Activated CD8-positive, alpha-beta memory T cell treated with anti-CD3 and anti-CD28 coated beads for 1 hour (primary cell): Measurements from ENCODE around the gene POLA2.

Source experiments
- DNase-seq, 2 donors: peaks; one replicate each; pipeline ENCODE4 v3.0.0-alpha.2; 2020; ENCODE audit warnings: low read depth in 1 of 2; ENCODE audit errors: extremely low read depth in 1 of 2

Gene POLA2

DNA sequence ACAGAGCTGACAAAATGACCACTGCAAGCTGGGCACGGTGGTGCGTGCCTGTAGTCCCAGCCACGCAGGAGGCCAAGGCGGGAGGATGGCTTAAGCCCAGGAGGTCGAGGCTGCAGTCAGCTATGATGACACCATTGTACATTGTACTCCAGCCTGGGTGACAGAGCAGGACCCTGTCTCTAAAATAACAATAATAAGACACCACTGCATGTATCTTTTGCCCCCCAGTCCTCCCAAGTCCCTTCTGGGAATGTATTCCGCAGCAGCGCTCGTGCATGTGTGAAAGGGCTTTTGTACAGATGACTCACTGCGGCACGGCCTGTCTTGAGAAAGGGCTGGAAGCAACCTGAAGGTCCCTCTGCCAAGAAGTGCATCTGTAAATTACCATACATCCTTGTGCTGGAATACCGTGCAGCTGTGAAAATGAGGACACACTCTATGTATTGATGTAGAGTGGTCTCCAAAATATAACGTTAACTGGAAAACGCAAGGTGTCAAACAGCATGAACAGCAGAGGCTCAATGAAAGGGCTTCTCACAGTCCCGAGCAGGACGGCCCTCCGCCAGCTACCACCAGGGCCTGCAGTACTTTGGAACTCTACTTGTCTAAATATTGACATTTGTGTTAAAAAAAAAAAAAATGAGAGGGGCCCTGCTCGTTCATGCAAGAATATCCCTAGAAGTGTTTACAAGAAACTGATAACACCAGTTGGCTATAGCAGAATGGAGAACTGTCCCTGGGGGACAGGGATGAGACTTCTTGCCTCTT is 43.9 kb downstream of the POLA2 start:
- no peak for DNase-seq

DNA sequence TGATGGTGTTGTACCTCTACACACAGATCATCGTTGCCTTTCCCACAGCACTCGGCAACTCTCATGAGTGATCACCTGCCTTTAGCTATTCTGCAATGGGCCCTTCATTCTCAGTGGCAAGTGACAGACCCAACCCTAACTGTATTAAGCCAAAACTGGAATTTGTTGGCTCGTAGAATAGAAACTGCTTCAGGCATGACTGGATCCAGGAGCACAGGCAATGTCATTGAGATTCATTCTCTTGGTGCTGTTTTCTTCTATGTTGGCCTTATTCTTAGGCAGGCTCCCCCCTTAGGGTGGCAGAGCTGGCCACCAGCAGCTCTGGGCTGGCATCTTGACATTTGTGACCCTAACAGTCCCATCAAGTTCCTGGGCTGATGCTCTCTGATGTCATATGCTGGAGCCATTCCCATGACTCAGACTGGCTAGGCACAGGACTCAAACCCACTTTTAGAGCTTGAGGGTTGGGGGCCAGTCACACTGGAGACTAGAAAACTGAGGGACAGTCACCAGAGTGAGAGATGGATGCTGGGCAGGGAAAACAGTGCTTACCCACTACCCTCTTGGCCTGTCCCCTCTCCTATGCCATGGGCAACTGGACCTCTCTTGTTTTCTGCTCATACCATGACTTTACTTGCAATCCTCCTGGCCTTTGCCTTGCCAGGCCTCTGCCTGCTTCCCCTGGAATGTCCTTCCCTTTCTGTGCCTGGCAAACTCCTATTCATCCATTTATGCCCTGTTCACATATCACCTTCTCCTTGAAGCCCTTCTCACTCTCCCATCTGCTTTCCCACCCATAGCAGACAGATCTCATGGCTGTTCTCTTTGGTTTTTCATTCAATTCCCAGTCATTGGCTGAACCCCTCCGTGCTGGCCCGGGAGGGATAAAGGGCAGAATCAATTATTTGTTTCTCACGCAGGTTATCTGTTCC is 45.8 kb downstream of the POLA2 start:
- DNase-seq, result no peak

DNA sequence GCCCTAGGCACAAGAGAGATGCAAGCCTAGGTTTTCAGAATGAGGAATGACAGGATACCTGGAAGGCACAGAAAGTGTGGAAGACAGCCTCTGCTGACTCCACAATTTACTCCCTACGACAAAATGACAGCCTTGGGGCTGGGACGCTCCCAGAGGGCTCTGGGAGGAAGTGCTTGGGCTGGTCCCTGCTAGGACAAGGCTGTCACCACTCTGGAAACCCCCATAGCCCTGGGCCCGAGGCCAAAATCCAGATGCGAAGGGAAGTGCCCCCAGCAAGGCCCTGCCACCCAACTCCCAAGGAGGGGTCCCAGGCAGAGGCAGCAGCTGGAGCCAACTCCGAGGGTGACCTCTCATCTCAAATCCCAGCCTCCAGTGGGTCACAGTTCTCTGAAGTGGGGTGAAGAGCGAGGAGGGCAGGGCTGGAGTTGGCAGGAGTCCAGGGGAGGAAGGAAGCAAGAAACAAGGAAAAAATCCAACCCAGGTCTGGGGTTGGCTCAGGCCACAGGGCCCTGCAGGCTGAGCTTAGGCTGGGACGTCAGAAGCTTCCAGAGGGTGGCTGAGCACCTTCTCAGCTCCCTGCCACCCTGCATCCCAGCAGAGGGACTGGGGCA is 46.6 kb downstream of the POLA2 start:
- DNase-seq, result no peak

DNA sequence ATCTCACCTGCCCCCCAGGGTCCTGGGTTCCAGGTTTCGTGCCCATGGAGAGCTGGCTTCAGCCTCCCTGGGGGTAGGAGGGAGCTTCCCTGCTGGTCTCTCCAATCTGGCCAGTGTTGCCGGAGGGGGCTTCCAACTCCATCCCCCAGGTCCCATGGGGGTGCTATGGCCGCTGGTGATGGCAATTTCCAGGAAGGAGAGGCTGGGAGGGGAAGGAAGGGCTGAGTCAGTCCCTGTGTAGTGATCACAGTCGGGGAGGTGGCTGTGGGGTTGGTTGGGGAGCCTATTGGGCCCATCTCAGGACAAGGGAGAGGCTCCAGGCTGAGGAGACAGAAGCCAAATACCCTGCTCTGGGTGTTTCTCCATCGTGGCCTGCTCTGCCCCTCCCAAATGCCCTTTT is 47.2 kb downstream of the POLA2 start:
- no peak for DNase-seq

DNA sequence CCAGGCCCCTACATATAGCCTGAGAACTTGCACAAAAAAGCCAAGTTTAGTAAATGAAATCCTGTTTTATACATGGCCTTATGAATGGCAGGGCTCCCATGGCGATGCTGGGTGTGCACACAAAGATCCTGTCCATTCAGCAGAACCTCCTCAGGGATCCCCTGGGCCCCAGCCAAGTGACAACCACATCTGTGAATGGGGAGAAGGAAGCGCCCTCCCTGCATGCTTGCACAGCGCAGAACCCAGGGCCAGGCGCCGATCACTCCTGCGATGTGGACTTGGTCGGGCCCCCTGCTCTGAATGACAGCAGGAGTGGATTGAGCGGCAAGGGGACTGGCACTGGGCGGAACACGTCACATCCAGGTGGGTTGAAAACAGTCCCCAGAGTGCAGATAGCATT is 48.5 kb downstream of the POLA2 start:
- no peak for DNase-seq

DNA sequence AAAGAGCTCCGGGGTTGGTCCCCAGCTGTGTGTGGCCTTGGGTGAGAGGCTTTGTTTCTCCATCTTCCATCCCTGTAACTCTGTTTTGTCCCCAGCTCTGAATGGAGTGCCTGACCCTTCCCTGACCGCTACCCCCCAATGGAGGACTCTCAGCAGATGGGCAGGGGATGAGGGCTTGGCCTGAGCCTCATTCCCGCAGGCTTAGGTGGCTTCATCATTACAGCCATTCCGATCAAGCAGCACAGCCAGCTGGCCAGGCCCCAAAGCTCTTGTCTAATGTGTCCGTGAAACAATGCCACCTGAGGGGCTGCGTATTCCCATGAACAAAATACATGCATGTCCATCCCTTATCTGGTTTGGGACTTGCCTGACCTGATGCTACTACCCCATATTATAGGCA is 49.0 kb downstream of the POLA2 start:
- DNase-seq, result no peak

DNA sequence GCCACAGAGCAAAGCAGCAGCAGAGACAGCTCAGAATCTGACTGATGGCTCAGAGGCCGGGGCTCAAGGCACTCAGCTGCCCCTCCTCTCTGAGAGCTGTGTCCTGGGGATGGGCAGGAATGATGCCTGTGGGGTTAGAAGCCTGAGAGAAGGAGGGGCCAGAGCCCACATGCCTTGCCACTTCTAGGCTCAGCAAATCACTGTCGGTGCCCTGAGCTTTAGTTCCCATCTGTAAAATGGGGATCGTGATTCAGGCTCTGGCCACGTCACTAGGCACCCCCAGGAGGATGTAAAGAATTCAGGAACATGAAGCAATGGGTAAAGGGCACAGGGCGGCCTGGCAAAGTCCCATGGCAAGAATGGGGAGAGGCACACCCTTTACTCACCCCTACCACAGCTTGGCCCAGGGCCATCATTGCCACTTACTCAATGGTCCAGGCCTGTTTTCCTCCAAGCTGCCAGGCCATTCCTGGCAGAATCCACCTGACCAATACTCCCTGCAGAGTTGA is 49.5 kb downstream of the POLA2 start:
- DNase-seq, result no peak

DNA sequence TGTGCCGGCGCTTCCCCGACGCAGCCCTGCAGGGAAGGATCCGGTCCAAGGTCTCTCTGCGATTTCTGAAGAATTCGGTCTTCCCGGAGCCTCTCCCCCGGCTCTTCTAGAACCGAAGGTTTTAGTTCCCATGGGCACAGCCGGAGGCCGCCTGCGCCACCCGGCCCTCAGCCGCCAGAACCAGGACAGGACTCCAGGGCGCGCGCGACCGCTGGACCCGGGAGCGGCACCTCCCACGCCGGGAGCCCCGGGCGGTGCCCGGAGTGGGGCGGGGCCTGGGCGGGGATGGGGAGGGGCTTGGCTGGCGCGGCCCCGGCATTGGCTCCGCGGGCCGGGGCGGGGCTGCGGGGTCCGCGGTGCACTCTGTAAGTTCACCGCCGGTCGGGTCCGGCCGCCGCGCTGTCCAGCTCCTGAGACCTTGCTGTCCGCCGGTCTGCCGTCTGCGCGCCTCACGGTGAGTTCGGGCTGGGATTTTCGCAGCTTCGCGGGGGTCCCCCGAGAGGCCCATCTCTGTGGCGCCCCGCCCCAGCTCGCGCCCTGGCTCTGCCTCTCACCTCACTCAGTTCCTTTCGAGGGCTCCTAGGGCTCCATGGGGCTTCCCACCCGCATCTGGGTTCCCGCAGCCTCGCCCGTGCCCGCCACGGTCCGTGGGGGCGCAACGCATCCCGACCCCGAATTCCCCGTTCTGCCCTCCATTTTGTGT is 52.9 kb downstream of the POLA2 start, which contains the start of gene CDC42EP2:
CDC42EP2 (plus strand) TSS at position 366 of the 703 bp plus-strand sequence. CDS start 6,033 bp downstream, outside the sequence.
- peak; percentile 22 to 69 for DNase-seq

DNA sequence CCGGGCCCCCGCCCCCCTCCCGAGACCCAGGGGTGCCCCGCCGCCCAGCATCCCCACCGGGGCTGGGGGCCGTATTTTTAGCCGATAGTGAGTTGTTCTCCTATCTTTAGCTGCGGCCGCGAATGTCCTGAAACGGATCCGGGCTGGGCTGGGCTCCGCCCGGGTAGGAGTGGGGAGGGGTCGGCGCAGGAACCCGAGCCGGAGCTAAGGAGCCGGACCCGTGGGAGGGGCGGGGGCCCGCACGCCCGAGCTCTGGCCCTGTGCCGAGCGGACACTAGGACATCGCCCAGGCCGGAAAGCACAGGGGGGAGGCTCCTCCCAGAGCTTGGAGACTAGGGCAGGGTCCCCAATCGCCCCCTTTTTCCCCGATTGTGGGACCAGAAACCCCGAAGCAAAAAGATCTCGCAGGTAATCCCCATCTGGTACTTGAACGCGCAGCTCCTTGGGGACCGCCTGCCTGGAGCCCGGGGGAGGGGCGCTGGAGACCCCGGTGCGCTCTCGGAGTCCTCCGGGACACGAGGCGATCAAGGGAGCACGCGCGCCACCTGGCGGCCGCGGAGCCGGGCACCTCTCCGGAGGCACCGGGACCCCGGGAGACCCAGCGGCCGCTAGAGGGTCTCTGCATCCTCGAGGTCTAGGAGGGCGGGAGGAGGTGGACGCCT is 53.6 kb downstream of the POLA2 start:
- DNase-seq, result peak; percentile 54 to 78

DNA sequence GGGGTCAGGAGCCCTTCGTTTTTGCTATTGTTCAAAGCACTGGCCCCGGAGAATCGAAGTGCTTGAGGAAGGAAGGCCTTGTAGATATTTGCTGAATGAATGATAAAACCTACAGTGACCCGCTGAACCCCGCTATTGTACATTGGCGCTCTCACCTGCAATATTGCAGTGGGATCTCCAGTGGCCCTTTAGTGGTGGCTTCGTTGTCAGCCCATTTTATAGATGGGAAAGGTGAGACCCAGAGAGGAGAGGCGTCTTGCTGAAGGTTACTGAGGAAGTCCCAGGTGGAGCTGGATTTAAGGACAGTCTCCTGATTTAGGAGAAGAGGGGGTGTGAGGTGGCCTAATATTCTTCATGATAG is 54.1 kb downstream of the POLA2 start:
- DNase-seq, result no peak

DNA sequence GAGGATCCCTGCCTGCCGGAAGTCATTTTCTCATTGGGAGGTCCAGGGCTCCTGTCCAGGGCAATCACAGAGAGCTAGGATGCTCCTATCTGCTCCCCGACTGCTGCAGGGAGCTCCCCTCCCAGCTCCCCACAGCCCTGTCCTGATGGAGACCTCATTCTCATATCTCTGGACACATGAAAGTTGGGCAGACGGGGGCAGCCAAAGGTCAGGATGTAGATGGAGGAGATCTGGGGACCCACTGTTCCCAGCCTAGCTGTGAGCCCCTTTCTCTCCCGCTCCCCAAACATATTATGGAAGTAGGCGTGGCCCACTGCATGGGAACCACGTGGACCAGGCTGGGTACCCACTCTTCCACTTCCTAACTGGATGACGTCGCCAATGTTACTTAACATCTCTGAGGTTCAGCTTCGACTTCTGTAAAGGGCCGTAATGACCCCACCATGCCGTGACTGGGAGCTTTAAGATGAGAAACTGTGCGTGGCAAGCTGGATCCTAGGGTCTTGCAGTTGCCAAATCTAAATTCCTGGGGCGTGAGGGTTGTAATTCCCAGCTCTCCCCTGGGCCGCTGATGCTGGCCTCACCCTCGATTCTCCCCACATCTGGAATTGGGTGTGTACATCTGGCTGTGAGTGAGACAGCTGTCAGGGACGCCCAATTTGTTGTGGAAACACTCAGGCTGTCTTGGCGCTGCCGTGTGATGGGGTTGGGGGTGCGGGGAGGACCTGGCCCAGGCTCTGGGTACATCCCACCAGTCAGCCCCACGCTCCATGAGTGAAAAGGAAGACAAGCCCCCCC is 54.7 kb downstream of the POLA2 start:
- DNase-seq, result no peak

DNA sequence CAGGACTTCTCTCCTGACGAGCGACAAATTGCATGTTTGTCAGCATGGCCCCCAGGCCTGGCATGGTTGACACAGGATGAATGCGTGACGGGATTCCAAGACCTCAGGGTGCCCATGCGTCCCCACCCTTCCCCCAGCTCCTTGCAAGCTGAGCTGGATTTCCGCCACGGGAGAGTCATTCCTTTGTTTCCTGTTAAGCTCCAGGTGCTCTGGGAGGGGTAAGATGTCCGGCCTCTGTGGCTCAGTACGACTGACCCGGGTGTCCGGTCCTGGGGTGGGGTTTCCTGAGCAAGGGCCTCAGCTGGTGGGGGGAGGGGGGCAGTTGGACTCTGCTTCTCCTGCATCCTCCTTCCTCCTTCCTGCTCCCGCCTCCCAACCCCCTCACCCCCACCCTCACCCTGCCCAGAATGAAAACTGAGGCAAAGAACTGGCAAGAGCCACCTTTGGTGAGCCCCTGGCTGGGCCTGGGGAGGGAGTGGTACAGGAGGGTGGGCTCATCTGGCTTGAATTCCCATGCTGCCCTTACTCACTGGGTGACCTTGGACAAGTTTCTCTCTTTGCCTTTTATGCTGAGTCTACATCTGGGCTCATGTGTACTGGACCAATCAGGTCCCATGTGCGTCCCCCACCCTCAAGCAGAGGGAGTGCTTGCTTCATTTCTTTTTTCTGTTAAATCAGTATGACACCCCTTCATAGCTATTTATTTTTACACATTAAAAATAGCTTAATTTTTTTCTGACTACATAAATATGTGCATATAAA is 55.4 kb downstream of the POLA2 start:
- no peak for DNase-seq

DNA sequence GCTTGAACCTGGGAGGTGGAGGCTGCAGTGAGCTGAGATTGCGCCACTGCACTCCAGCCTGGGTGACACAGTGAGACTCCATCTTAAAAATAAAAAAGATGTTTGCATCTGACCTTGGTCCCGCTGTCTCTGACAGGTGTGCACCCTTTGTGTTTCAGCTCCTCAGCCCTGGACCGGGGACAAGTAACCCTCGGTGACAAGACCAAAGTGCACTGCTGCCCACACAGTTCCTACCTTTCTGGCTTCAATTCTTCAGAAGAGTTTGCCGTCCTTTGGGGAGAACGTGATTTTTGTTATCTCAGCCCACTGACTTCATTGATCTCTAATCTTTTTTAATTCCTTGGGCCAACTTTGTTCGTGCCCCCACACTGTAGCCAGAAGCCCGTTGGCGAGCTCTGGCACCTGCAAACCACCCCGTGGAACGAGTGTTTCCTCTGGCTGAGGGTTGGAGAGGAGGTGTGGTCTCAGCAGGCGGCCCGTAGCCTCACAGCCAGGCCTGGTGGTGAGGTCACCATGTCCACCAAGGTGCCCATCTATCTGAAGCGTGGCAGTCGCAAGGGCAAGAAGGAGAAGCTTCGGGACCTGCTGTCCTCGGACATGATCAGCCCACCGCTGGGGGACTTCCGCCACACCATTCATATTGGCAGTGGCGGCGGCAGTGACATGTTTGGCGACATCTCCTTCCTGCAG is 58.8 kb downstream of the POLA2 start:
- DNase-seq, result no peak

DNA sequence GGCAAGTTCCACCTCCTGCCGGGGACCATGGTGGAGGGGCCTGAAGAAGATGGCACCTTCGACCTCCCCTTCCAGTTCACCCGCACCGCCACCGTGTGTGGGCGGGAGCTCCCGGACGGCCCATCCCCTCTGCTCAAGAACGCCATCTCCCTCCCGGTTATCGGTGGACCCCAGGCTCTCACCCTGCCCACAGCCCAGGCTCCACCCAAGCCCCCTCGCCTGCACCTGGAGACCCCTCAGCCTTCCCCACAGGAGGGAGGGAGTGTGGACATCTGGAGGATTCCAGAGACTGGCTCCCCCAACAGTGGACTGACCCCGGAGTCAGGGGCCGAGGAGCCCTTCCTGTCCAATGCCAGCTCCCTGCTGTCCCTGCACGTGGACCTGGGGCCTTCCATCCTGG is 59.3 kb downstream of the POLA2 start:
- DNase-seq, result no peak

DNA sequence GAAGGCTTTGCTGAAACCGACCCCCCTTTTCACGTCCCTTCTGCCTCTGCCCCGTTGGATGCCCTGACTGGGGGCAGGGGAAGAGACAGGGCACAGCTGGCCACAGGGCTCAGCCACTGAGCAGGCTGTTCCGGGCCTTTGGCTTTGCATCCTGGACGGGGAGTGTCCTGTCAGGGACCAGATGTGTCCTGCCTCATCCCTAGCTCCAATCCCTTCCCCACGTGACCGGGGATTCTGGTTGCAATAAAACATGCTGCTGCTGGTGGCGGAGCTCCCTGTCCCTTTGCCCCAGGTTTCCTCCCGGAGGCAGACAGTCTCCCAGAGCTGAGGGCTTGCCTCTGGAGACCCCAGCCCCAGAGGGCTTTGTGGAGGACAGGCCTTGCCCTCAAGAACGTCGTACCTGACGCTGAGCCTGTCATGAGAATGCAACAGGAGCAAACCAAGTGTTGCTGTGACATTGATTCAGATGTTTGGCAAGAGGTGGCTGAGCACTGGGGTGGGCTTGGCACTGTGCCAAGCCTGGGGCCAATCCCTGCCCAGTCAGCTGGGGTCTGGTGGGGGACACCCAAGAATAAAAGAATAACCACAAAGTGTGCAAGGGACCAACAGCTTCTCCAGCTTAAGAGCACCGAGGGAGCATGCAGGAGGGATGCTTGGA is 60.2 kb downstream of the POLA2 start:
- DNase-seq, result no peak

DNA sequence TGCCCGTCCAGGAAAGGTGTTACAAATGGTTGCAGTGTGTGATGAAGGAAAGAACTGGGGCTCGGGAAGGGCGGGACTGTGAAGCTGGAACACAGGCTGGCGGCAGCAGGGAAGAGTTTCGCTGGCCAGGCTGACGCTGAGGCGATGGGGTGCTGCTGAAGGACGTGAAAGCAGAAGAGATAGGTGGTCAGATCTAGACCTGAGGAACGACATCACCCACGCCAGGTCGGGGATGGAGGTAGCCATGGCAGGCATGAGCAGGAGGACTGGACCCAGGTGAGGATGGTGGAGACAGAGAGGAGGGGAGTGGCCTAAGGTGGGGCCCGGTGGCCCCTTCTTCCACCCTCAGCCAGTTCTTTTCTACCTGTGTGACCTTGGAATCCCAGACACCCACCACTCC is 62.1 kb downstream of the POLA2 start:
- DNase-seq, result no peak

DNA sequence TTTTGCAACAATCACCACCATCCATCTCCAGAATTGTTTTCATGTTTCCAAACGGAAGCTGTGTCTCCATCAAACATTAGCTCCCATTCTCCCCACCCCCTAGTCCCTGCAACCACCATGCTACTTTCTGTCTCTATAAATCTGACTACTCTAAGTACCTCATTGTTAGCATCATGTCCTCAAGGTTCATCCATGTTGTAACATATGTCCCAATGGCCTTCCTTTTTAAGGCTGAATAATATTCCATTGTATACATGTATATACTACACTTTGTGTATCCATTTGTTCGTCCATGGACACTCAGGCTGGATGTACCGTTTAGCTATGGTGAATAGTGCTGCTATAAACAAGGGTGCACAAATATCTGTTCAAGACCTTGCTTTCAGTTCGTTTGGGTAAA is 63.7 kb downstream of the POLA2 start:
- no peak for DNase-seq

DNA sequence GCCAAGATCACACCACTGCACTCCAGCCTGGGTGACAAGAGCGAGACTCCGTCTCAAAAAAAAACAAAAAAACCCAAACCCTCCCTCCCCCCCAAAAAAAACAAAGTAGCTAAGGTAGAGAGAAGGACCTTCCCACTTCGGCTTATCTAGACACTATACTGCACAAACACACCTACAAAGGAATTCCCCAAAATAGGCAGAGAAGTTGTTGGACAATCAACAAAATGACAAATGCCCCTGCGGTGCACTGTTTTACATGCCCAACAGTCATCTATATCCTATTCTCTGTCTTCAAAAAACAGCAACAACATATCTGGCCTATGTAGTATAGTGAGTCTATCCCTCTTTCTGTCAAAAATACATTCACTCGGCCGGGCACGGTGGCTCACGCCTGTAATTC is 65.3 kb downstream of the POLA2 start:
- DNase-seq, result no peak
